Measurements from ENCODE around the gene PRMT6.
"Not testable (repeated sequence)": the region's sequence is repeated elsewhere in the genome, so short reads cannot be mapped to it uniquely, and the experiment has no call there.

PRMT6 gene

DNA sequence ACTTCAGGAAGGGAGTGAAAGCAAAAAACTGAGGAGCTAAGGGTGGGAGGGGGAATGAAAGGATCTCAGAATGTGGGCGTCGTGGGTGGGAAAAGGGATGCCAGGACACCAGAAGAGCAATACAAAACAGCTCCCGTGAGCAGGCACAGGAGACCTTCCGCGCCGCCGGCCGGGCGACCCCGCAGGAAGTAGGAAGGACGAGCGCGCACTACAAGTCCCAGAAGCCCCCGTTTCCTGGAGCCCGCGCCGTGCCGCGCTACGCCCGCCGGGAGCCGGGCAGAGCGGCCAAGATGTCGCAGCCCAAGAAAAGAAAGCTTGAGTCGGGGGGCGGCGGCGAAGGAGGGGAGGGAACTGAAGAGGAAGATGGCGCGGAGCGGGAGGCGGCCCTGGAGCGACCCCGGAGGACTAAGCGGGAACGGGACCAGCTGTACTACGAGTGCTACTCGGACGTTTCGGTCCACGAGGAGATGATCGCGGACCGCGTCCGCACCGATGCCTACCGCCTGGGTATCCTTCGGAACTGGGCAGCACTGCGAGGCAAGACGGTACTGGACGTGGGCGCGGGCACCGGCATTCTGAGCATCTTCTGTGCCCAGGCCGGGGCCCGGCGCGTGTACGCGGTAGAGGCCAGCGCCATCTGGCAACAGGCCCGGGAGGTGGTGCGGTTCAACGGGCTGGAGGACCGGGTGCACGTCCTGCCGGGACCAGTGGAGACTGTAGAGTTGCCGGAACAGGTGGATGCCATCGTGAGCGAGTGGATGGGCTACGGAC is at the start of gene PRMT6:
Gene PRMT6, plus strand, starts transcription at position 249 of the 771 bp plus-strand sequence. Its CDS starts 42 bp downstream, at position 291.
- DNase-seq (ENCODE audit: low spot score) = peak; percentile 70

DNA sequence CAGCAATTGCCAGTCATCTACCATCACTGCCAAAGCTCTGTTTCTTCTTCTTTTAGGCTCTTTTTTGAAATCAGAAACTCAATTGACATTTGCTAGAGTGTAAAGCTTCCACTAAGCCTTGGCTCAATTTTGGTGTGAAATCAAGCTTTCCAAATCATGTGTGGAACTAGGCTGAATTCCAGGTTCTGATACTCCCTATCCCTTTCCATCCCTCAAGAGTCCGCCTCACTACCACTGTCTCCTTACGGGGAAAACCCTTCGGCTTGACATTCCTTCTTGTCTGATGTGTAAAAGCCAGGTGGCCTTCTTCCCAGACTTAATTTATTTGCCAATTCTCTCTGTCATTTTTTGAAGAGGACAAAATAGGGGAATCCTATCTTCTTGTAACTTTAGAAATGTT is 47.2 kb upstream of the PRMT6 start:
- DNase-seq (ENCODE audit: low spot score) = no peak

DNA sequence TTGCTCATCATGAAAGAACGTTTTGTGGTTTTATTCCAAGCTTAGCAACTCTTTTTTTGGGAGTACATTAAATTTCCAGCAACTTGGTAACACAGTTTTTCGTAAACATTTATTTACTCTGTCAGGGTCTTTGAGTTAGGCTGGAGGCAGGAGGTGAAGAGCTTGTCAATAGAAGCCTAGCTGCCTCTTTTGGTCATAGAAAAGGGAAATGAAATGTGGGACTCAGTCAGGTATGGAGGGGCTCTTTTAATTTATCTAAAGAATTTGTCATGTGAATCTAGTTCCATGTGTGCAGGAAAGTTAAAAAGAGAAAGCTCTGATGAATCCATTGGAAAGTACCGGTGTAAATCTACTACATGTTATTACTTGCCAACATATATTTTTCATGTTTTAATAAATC is 45.9 kb upstream of the PRMT6 start:
- DNase-seq (ENCODE audit: low spot score) = no peak

DNA sequence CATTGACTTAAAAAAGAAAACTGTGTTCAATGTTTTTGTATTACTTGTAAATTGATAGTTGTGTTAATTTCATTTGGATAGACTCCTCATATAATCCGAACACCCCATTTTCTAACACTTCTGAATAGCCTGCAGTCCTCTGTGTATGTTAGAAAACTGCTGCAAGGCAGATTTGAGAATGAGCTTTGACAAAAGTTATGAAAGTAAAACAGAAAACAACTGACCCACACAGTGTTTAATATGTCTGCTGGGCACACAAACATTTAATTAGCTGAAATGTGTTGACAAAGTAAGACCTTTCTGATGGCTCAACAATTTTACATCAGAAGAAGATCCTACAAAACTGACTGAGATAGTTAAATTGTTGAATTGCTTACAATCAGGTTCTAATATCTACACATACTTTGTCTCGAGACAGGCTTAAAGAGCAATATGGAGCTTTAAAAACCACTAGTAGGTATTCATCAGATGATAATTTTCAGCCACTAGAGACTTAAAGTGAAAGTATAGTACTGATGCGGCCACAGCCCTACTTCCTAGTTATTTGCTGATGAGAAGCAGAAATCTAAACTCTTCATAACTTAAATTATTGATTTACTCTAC is 40.0 kb upstream of the PRMT6 start:
- DNase-seq (ENCODE audit: low spot score) = no peak

DNA sequence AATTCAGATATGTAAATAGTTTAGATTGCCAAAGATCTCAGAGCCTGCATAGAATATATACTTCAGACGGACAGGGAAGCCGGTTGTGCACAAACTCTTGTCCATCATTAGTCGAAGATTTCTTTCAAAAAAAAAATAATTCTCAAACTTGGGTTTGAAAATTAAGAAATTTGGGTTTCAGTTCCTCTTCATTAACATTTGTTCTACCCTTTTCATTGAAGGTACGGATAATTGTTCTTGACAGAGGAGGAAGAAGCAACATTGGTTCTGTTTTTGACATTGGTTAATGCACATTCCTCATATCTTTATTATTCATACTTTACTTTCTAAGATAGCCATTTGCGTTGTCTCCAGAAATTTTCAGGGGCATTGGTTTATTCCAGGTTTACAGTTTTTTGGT is 38.0 kb upstream of the PRMT6 start:
- no peak for DNase-seq (ENCODE audit: low spot score)

DNA sequence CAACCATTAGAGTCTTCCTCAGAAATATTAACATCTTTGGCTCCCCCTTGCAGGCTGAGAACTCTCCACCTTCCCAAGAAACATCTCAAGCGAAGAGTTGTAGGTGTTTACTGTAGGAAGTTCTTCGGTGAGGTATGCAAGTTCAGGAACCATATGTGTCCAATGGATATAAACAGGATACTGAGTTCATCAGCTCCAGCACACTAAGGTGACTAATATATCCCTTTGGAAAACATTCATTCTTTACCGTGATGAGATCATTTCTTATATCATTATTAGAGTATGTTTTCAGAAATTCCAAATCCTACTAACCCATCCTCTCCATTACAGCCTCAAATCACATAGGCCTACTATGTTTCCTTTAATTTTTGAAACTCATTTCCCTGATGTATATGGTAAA is 37.3 kb upstream of the PRMT6 start:
- DNase-seq (ENCODE audit: low spot score) = no peak

DNA sequence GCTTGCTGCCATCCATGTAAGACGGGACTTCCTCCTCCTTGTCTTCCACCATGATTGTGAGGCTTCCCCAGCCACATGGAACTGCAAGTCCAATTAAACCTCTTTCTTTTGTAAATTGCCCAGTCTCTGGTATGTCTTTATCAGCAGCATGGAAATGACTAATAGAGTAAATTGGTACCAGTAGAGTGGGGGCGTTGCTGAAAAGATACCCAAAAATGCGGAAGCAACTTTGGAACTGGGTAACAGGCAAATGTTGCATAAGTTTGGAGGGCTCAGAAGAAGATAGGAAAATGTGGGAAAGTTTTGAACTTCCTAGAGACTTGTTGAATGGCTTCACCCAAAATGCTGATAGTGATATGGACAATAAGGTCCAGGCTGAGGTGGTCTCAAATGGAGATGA is 17.6 kb upstream of the PRMT6 start:
- not testable (repeated sequence) for DNase-seq (ENCODE audit: low spot score)

DNA sequence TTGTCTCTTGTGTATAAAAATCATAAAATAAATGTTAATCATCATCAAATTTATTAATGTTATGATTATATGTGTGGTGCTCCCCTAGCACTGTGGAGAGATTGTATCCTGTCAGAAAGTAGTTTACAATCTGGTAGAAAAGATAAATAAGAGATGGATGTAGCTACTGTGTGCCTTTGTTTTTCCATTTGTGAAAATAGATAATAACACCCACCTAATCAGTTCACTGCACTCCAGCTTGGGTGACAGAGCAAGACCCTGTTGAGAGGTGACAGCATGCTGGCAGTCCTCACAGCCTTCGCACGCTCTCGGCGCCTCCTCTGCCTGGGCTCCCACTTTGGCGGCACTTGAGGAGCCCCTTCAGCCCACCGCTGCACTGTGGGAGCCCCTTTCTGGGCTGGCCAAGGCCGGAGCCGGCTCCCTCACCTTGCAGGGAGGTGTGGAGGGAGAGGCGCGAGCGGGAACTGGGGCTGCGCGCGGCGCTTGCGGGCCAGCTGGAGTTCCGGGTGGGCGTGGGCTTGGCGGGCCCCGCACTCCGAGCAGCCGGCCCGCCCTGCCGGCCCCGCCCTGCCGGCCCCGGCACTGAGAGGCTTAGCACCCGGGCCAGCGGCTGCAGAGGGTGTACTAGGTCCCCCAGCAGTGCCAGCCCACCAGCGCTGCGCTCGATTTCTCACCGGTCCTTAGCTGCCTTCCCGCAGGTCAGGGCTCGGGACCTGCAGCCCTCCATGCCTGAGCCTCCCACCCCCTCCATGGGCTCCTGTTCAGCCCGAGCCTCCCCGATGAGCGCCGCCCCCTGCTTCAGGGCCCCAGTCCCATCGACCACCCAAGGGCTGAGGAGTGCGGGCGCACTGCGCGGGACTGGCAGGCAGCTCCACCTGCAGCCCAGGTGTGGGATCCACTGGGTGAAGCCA is 11.9 kb upstream of the PRMT6 start:
- DNase-seq (ENCODE audit: low spot score) = not testable (repeated sequence)

DNA sequence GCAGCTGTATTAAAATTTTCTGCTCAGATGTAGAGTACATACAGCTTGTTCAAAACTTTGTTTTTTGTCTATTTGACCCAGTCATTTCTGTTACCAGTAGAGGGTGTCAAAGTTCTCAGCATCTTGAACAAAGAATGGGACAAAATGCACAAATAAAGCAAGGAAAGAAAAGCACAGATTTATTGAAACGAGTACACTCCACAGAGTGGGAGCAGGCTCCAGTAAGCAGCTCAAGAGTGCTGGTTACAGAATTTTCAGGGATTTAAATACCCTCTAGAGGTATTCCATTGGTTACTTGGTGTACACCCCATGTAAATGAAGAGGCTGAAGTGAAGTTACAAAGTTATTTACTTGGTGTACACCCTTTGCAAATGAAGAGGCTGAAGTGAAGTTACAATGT is 8.9 kb upstream of the PRMT6 start:
- no peak for DNase-seq (ENCODE audit: low spot score)

DNA sequence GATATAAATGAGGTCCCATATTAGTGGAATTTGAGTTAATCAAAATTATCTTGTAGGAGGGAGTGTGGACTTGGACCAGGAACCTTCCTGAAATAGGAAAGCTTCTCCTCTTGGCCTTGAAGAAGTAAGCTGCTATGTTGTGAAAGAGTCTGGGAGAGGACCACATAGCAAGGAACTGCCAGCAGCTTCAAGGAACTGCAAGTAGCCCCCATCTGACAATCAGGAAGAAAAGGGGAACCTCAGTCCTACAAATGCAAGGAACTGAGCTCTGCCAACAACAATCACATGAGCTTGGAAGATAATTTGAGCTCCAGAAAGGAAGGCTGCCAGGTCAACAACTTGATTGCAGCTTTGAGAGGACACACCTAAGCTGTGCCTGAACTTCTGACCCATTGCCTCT is 8.2 kb upstream of the PRMT6 start:
- DNase-seq (ENCODE audit: low spot score) = no peak

DNA sequence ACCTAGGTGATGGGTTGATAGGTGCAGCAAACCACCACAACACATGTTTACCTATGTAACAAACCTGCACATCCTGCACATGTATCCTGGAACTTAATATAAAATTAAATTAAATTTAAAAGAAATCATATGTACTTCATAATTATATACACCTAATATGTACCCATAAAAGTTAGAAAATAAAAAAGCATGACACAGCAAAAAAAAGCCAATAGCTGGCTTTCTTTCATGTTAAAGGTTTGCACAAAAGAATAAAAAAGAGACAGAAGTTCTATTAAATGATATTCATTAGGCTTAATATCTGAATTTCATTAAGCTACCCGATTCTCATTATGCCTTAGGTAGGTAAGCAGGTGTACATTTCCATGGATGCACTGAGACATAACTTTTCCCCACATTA is 5.2 kb upstream of the PRMT6 start:
- no peak for DNase-seq (ENCODE audit: low spot score)

DNA sequence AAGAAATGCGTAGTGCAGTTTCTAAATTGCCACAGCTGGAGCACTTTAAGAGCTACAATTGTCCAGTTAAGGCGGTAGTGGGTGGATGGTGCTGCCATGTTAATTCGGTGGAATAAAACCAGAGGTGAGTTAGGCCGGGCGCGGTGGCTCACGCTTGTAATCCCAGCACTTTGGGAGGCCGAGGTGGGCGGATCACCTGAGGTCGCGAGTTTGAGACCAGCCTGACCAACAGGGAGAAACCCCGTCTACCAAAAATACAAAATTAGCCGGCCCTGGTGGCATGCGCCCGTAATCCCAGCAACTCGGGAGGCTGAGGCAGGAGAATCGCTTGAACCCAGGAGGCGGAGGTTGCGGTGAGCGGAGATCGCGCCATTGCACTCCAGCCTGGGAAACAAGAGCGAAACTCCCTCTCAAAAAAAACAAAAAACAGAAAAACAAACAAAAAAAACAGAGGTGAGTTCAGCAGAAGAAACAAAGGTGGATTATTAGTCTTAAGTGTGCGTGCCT is 502 bp upstream of the PRMT6 start:
- DNase-seq (ENCODE audit: low spot score) = not testable (repeated sequence)

DNA sequence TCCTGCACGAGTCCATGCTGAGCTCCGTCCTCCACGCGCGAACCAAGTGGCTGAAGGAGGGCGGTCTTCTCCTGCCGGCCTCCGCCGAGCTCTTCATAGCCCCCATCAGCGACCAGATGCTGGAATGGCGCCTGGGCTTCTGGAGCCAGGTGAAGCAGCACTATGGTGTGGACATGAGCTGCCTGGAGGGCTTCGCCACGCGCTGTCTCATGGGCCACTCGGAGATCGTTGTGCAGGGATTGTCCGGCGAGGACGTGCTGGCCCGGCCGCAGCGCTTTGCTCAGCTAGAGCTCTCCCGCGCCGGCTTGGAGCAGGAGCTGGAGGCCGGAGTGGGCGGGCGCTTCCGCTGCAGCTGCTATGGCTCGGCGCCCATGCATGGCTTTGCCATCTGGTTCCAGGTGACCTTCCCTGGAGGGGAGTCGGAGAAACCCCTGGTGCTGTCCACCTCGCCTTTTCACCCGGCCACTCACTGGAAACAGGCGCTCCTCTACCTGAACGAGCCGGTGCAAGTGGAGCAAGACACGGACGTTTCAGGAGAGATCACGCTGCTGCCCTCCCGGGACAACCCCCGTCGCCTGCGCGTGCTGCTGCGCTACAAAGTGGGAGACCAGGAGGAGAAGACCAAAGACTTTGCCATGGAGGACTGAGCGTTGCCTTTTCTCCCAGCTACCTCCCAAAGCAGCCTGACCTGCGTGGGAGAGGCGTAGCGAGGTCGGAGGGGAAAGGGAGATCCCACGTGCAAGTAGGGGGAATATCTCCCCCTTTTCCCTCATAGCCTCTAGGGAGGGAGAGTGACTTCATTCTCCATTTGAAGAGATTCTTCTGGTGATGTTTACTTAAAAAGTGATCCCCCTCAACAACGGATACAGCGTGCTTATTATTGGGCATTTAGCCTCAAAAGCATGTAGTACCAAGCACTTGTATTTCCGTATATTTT is 991 bp downstream of the PRMT6 start:
- DNase-seq (ENCODE audit: low spot score) = peak; percentile 46

DNA sequence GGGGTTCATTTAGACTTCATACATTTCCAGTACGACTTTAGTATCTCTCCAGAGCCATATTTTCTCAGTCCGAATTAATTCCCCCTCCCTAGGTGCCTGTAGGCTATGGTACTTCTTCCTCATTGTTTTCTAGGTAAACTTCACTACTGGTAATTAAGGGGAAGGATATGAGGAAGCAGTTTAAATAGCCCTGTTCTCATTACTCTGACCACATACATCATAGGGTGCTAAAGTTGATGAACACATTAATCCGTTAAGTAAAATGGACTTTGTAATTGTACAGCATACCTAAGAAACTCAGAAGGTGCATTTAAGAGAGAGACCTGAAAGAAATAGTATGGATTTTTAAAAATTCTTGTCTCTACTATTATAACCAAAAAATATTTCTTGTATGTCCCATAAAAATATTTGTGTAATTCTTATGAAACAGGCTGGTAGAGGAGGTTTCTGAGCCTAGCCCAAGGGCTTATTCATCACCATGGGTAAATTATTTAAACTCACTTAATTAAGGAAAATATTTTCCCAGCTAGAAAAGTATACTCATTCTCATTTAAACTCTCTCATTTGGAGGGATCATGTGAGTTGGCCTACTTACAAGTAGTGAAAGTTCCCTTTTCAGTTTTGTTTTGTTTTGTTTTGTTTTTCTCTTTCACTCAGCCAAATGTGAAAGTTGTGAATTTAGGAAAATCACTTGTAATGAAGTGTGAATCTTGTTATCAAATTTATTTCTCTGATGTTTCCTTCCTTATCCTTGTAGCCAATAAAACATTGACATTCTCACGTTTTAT is 2.0 kb downstream of the PRMT6 start:
- no peak for DNase-seq (ENCODE audit: low spot score)

DNA sequence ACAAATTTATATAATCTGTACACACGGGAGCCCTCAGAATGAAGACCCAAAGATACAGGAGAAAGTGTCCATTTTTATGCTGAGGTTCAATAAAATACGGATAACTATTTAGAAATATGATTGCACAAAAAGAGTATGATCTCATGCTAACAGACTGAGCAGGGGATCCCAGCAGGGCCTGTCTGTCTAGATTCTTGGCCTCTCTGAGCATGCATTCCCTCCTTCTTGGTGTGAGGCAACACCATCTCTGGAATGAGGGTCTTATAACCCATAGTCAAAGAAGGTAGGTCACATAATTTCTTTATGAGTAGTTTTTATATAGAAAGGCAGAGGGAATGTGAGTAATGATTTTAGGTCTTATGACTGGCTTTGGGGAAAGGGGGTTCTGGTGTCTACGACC is 5.4 kb downstream of the PRMT6 start:
- no peak for DNase-seq (ENCODE audit: low spot score)

DNA sequence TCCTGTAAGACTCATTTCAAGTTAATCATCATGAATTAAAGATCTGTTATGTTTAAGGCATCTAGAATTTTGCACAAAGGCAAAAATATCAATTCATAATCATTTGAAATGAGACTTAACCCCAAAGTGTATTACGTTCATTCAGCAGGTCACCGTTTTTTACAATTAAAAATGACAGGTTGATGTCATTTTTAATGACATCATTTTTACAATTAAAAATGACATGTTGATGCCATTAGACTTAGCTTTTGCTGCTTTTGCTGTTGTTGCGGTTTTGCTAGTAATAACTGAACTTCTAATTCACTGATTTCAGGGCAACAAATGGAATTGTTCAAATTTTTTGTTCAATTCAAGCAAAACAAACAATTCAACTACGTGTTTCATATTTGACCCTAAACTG is 17.0 kb downstream of the PRMT6 start:
- DNase-seq (ENCODE audit: low spot score) = no peak

DNA sequence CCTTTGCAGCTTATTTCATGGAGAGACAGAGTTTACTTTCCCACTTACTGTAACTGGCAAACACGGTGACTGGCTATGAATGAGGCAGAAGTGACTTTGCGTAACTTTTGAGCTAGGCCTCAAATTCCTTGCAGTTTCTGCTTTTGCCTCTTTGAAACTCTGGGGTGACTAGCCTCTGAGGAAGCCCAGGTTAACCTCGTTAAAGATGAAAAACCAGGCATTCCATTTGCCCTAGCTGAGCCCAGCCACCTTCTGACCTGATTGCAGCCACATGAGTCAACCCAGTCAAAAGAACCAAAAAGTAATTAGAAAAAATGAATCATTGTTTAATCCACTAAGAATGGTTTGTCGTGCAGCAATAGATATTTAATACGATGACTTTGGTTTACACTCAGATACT is 20.4 kb downstream of the PRMT6 start:
- peak; percentile 79 for DNase-seq (ENCODE audit: low spot score)

DNA sequence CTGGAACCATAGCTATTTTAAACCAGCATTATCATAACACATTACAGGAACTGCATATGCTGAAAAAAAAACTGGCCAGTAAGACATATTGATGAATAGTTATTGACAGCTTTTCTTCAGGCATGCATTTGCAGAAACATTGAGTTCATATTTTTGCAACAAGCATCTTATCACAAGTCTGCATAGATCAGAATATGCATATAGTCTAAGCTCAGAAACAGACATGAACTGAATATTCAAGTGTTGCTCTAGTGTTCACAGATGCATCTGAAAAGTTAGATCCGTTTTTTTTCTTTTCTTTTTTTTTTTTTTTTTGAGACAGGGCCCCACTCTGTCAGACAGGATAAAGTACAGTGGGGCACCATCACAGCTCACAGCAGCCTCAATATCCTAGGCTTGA is 22.8 kb downstream of the PRMT6 start:
- no peak for DNase-seq (ENCODE audit: low spot score)

DNA sequence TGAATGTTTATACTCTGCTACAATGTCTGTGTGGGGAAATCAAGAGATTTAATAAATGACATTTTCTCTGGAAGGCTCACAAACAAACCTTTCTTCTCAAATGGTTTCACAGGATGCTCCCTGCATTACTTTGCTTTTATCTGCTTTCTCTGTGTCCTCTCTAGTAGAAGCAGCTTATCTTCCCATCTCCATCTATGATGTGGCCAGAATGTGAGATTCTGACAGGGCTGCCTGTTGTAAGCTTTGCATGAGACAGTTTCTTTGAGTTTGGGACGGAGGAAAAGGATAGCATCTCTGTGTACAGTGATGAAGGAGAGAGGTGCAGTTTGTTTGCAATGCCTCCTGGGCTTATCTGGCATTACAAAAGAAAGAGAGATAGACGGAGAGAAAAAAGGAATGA is 24.6 kb downstream of the PRMT6 start:
- DNase-seq (ENCODE audit: low spot score) = no peak

DNA sequence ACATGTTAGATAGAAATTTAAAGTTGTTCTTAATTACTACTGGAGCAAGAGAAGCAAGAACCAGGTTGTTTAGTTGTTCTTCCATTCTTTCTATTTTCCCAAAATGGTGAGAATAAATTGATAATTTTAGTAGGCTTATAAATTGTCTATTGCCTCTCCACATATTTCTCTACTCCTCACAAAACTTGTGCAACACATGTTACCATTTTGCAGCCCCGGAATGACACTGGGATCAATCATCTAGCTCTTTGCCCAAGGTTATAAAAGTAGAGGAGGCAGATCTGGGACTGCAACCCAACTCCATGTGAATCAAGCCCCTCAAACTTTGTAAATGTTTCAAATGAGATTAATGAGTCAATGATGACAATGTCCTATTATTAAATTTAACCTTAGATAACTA is 34.9 kb downstream of the PRMT6 start:
- DNase-seq (ENCODE audit: low spot score) = no peak

DNA sequence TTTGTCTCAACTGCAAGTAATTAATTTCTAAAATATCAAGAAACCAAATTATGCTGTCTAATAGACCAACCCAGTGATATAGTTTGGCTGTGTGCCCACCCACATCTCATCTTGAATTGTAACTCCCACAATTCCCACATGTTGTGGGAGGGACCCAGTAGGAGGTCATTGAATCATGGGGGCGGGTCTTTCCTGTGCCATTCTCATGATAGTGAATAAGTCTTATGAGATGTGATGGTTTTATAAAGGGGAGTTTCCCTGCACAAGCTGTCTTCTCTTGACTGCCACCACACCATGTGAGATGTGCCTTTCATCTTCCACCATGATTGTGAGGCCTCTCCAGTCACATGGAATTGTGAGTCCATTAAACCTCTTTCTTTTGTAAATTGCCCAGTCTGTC is 36.9 kb downstream of the PRMT6 start:
- DNase-seq (ENCODE audit: low spot score) = not testable (repeated sequence)

Measured in AG08395 (cell line).